ENCODE results near the gene HDAC4.

GRCh38 chr2:239015218-239015900 lies 385.5 kb downstream of the HDAC4 start:
- no peak for TF ChIP-seq CTCF (IDR thresholded peaks at IDR 0.05)
- no peak for TF ChIP-seq EZH2 (IDR thresholded peaks at IDR 0.05; ENCODE audit: borderline replicate concordance, insufficient read depth, low read depth, low read length, poor library complexity, severe bottlenecking)
